Left renal pelvis (tissue), 4 donors: Measurements from ENCODE around the gene GET3. TPM values are rescaled to one million over a fixed set of nuclear protein-coding genes. Genes with fewer than 3 reads are reported as not detected.

Experiments used
- DNase-seq, 4 donors: peaks; one replicate each; pipeline ENCODE4 v3.0.0-alpha.2; 2013; ENCODE audit warnings: low read depth in 4 of 4, low spot score in 3 of 4
- polyA plus RNA-seq, 4 donors: library from polyadenylated mRNA; unstranded; fragments of 120-200 nt; gene quantifications; one replicate each; pipeline ENCODE4 v1.2.1, GENCODE V29; 2013; ENCODE audit not compliant: insufficient read length in 4 of 4

GET3 gene
- polyA plus RNA-seq, 4 donors = 70.6 to 94.6 (median 77.6) TPM

DNA sequence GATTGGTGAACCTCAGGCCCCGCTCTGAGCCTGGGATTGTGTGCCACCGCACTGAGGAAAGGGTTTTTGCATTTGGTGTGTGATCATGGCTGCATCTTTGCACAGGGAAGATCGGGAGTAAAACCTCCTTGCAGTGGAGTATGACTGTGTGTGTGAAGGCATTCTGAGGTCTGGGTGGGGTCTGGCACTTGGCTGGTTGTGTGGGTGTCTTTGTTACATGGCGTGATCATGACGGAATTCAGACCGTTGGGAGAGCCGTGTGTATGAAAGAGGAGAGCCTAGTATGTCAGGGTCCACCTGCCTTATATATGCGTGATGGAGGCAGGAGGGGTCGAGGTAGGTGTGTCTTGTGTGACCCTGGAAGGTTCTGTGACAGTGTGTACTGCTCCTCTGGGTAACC, 13.6 kb downstream of the GET3 start:
- DNase-seq = no peak

DNA sequence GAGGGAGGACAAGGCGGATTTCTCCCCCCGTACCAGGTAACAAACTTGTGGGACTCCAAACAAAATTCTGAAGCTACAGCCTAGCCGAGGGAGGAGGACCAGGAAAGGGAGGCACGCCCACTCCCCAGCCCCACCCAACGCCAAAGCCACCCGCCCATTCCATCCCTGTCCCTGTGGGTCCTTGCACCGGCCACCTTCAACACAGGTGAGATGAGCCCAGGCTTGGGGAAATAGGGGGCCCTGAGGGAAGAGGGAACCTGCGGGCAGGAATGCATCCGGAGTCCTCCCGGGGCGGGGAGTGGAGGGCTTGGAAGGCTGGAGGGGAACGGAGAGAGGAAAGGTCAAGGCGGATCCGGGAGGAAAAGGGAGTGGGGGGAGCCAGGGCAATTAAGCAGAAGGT, 14.3 kb downstream of the GET3 start, which contains the start of gene BEST2:
BEST2 (plus strand) TSS at position 157 of the 400 bp plus-strand sequence. CDS start 802 bp downstream, outside the sequence.
- DNase-seq = no peak

DNA sequence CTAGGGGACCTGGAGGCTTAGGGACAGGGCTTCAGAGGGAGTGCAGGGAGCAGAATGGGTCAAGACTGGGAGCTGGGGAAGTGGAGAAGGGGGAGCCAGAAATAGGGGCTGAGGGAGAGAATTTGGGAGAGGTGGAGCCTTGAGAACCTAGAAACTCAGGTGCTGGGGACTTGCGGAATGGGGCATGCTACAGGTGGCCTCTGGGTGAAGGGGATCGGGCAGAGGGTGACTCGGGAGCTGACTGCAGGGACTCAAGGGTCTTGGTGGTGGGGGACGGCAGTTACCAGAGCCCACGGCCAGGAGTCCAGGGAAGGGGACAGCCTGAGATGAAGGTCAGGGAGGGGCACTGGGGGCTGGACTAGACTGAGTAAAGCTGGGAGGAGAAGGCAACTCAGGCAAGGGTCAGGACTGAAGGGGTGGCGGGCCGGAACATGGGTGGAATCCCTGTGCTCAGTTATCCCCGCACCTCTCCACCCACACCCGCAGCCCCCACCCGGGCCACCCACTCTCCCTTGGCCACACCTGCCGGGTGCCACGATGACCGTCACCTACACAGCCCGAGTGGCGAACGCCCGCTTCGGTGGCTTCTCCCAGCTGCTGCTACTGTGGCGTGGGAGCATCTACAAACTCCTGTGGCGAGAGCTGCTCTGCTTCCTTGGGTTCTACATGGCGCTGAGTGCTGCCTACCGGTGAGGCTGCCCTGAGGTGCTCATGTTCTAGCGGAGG, 14.9 kb downstream of the GET3 start:
- DNase-seq = no peak

DNA sequence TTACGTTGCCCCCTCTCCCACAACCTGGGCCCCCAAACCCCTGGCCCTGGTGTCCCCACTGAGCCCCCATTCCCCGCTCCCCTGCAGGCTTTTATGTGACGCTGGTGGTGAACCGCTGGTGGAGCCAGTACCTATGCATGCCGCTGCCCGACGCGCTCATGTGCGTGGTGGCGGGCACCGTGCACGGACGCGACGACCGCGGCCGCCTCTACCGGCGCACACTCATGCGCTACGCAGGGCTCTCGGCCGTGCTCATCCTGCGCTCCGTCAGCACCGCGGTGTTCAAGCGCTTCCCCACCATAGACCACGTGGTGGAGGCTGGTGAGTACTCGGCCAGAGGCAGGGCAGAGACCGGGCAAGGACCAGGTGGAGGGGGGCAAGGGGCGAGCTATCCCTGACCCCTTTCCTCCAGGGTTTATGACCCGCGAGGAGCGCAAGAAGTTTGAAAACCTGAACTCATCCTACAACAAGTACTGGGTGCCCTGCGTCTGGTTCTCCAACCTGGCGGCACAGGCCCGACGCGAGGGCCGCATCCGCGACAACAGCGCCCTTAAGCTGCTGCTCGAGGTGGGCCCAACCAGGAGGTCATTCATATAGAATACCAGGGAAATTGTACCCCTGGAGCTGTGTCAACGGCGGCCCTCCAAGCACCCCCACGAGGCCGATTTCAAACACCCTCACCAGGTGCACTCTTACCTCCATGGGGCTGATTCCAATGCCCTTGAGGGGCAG, 17.3 kb downstream of the GET3 start:
- no peak for DNase-seq

DNA sequence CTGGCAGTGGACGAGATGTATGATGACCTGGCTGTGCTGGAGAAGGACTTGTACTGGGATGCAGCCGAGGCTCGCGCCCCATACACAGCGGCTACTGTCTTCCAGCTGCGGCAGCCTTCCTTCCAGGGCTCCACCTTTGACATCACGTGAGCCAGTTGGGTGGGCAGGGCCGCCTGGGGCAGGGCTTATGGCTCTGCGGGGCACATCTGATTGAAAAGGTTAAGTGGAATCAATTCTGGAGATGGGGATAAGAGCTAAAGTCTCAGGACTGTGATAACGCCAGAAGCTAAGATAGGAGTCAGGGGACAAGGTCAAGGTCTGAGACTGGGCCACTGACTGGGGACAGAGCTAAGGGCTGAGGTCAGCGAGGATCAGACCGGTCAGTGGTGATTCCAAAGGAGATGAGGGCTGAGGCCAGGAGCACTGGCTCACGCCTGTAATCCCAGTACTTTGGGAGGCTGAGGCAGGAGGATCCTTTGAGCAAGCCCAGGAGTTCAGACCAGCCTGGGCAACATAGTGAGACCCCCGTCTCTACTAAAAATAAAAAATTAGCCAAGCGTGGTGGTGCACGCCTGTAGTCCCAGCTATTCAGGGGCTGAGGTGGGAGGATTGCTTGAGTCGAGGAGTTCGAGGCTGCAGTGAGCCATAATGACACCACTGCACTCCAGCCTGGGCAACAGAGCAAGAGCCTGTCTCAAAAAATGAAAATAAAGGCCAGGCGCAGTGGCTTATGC, 19.0 kb downstream of the GET3 start:
- no peak for DNase-seq

DNA sequence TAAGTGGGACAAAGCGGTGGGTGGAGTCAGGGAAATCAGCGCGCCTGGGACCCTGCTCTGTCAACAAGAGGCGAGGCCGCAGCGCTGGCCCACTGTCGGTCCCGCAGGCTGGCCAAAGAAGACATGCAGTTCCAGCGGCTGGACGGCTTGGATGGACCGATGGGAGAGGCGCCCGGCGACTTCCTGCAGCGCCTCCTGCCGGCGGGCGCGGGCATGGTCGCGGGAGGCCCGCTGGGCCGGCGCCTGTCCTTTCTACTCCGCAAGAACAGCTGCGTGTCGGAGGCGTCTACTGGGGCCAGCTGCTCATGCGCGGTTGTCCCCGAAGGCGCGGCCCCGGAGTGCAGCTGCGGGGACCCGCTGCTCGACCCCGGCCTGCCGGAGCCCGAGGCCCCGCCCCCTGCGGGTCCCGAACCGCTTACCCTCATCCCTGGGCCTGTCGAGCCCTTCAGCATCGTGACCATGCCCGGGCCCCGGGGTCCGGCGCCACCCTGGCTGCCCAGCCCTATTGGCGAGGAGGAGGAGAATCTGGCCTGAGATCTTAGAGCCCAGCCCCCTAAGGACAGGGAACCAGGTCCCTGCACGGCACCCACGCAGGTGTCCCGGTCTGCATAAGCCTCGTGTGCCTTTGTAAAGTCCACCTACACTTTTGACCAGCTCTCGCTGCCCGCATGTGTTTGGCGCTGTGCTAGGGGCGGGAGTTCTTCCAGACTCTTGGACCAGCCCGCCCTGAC, 20.4 kb downstream of the GET3 start:
- DNase-seq = peak in 1 of 4 donors; percentile 38

DNA sequence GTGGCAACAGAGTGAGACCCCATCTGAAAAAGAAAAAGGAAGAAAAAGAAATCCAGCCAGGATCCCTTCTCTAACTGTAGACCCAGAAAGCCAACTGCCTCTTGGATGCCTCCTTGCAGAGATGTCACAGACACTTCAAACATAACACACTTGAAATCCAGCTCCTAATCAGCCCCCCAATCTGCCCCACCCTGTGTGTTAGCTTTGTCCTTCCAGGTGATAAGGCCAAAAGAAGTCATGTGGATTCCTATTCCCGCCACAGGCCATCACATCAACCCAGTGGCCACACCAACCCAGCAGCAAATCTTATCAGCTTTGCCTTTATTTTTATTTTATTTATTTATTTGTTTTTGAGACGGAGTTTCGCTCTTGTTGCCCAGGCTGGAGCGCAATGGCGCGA, 22.4 kb downstream of the GET3 start:
- DNase-seq = no peak

DNA sequence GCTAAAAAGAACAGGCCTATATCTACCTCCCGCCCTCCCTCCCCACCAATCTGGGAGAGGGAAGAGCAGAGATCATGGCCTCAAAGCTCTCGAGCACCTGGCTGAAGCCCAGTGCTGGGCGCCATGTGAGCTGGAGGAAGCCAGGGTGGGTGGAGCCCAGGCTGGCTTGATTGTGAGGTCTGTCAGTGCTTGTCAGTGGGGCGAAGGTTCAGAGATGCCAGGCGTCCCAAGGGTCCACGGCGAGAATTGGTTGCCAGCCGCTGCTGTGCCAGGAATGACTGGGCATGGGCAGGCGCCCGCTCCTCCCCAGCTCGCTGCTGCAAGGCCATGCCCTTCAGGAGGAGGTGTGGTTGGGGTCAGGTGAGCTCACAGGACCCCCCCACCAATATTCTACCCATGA, 25.8 kb downstream of the GET3 start:
- no peak for DNase-seq

DNA sequence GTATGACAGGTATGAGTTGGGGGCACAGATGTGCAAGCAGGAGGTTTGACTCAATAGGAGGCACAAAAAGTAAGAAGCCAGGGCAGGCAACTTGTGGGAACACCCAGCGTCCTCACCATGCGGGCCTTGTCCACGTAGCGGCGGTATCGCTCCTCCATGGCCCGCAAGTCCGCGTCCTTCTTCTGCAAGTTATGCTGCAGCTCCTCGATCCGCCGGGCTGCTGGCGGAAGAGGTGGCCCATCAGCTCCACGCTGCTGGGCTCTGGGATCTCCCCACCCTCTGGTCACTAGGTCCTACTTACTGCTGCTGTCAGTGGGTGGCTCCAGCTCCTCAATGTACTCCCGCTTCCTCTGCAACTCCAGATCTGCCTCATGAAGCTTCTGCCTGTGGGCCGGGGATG, 27.4 kb downstream of the GET3 start:
- DNase-seq = no peak

DNA sequence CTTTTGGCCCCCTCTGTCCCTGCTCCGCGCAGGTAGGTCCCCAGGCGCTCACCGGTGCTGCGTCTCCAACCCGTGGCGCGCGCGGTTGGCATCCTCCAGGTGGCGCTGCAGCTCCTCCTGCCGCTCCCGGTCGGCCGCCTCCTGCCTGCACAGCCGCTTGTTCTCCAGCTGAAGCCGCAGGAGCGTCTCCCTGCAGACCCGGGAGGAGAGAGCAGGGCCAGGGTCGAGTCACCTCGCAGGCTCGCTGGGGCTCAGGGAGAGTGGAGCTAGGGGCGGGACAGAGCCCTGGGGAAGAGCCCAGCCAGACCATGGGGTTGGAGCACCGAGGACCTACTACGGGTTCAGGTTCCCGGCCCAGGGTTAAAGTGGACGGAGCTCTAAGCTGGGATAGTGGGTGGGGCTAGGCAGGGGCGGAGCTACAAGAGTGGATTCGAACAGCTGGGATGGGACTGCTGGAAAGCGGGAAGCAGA, 28.8 kb downstream of the GET3 start:
- no peak for DNase-seq

DNA sequence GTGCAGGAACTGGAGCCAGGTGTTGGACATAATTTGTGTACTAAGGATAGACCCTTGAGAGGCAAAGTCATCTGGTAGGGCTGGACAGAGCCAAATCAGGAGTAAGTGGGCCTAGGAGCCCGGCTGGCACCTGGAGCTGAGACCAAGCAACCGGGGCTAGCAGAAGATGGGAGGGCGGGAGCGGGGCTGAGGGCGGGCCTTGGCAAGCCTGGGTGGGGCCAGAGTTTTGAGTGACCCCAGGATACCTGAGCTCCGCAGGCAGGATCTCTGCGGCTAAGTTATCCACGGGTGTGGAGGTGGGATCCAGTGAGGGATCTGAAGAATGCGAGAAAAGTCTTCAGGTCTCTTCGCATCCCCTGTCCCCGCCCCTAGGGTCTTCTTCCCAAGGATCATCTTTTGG, 29.9 kb downstream of the GET3 start:
- DNase-seq = no peak

DNA sequence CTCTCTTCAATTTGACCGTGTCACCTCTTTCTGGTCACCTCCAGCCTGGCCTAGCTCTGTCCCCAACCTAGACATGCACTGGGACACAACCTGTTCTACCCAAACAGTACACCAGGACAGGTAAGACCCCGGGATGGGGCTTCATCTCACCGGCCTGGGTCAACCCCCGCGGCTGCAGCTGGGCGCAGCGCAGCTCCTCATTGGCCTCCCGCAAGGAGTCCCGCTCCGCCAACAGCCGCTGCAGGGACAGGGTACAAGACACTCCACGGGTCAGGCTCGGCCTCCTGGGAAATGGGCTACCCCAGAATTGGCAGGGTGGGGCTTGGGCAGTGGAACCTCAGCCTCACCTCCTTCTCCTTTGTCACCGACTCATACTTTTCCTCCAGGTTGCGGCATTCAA, 30.4 kb downstream of the GET3 start:
- DNase-seq = no peak

DNA sequence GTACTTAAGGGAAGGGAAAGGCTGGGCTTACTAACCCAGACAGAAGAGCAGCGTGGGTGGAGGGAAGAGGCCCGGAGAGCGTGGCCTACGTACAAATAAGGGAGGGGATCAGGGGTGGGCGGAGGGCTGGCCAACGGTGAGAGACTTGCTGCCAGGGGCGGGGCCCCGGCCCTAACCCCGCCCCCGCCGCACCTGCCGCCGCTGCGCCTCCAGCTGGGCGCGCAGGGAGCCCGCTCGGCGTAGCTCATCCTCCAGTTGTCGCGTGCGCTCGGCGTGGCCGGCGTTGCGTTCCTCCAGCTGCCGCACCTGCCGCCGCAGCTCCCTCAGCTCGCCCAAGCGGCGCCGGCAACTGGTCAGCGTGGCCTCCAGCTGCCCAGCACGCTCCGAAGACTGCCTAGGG, 32.4 kb downstream of the GET3 start:
- DNase-seq = no peak

DNA sequence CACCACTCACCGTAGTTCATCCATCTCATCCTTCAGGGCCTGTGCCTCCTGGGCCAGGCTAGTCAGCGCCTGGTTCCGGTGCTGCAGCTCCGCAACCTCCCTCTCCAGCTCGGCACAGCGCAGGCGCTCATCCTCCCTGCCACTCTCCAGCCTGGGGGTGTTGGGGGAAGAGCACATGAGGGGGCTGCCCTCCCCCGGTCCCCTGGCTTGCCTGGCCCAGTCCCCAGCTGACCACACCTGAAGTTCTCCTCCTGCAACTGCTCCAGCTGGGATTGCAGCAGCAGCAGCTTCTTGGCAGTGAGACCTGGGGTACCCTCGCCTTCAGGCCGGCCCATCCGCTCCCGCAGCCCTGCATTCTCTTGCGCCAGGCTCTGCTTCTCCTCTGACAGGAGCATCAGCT, 33.6 kb downstream of the GET3 start:
- DNase-seq = no peak

DNA sequence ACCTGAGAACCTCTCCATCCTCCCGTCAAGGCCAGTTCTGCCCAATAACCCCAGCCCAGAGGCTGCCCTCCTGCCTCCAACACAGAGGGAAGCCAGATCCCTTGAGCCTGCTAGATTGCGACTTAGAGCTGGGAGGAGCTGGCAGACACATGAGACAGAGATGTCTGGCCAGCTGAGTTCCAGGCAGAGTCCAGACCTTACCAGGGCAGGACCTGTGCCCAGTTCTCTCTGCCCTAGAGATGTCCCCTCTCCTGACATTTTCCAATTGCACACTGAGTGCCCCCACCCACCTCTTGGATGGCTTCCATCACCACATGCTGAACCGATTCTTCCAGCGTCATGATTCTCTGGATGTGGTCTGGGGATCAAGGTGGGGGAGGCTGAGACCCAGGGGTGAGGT, 35.0 kb downstream of the GET3 start:
- no peak for DNase-seq

DNA sequence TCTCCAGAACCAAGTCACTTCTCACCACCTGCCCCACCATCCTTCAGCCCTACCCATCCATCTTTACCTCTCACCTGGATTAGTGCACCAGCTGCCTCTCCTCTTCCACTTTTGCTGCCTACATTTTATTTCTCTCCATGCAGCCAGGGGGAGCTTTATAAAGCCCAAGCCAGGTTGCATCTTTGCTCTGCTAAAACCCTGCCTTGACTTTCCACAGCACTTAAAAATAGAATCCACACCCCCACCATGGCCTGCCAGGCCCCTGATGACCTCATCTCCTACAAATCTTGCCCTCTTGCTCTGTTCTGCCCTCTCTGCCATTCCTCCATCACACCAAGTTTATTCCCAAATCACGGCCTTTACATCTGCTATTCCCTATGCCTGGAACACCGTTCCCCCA, 36.3 kb downstream of the GET3 start:
- DNase-seq = no peak

DNA sequence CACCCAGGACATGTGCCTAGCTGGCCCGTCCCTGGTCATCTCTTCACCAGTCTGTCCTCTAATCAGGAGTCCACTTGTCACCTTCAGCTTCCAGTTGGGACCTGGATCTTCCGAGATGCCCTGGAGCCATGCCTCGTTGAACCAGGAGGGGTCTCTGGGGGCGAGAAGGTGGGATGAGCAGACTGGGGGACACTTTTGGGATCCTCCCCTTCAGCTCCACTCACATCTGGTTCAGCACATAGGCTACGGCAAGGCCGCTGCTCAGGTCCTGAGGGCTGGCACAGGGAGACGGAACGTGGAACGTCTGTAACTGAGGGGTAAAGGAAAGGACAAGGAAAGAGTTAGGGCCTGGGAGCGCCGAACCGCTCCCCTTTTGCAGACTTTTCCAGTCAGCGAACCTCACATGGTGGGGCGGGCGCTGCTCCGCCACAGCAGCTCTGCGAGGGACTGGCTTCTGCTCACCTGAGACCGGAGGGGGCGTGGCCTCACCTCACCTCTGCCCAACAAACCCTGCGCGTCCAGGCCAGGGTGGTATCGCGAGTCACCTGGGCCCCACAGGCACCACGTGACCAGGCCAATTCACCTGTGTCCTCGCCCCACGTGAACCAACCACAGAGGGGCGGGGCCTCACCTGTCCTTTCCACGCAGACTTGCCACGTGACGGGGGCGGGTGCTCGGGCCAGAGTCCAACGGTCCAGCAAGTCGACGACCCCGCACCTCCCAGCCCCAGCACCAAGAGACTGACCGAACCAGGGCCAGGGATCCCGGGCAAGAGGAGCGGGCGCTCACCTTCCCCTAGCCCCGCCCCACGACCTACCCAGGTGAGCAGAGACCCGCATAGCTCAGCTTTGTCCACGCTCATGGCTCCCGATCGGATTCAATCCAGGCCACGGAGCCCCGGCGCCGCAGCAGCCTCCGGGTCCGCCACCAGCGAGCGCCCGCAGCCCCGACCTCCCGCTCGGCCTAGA, 37.6 kb downstream of the GET3 start, which contains the start of gene HOOK2:
HOOK2 (minus strand) TSS at position 965 of the 968 bp plus-strand sequence; CDS start at position 862, 103 bp downstream.
- DNase-seq = no peak

DNA sequence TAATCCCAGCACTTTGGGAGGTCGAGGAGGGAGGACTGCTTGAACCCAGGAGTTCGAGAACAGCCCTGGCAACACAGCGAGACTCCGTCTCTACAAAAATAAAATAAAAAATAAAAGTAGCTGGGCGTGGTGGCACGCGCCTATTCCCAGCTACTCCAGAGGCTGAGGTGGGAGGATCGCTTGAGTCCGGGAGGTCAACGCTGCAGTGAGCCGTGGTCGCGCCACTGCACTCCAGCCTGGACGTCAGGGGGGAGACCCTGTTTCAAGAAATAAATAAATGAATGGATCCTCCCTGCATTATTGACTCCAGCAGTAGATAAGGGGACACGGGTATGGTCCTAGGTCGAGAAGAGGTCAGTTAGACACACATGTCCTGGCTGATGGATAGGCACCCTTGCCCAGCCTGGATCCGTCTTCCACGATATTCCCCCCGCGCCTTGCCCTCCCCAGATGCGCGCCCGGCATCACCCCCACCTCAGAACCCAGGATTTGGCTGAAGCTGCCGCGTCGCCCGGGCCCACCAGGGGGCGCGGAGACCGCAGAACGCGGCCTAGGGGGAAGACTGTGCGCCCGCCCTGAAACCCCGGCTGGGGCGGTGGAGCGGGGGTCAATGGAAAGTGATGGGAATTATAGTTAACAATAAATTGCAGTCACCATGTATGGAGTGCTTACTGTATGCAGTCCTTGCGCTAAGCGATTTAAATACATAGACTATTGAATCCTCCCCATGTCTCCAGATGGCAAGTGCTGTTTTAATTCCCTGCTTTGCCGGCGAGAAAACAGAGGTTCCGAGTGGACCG, 40.1 kb downstream of the GET3 start:
- no peak for DNase-seq
